Measurements from ENCODE around the gene KCNH1.

DNA sequence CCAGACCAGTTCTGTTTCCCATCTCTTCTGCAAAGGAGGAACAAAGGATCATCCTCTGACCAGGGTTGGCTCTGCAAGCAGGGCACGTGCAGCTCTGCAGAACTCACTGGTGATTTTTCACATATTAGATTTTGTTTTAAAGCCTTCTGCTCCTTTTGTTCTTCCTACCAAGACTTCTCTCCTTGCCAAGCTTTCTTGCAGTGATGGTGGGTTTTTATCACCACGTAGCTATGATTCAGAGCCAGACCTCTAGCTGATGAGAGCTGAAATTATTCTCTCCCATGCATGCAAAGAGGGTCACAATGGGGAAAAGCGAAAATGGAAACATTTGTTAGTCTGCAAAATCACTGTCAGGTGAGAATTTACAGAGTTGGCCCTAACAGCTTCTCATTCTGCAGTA lies 225.2 kb downstream of the KCNH1 start:
- TF ChIP-seq, protein P1, sequence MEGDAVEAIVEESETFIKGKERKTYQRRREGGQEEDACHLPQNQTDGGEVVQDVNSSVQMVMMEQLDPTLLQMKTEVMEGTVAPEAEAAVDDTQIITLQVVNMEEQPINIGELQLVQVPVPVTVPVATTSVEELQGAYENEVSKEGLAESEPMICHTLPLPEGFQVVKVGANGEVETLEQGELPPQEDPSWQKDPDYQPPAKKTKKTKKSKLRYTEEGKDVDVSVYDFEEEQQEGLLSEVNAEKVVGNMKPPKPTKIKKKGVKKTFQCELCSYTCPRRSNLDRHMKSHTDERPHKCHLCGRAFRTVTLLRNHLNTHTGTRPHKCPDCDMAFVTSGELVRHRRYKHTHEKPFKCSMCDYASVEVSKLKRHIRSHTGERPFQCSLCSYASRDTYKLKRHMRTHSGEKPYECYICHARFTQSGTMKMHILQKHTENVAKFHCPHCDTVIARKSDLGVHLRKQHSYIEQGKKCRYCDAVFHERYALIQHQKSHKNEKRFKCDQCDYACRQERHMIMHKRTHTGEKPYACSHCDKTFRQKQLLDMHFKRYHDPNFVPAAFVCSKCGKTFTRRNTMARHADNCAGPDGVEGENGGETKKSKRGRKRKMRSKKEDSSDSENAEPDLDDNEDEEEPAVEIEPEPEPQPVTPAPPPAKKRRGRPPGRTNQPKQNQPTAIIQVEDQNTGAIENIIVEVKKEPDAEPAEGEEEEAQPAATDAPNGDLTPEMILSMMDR (IDR thresholded peaks at IDR 0.05), result no peak
- TF ChIP-seq POLR2A (IDR thresholded peaks at IDR 0.05), result no peak

Measured in prostate gland (tissue), 2 donors.